ENCODE measurements around the gene LINGO3. TPM values are rescaled to one million over a fixed set of nuclear protein-coding genes. Genes with fewer than 3 reads are reported as not detected.
A peak's percentile ranks its signal among the peaks of the same experiment; 100 is the strongest.
"Not testable (repeated sequence)": the region's sequence is repeated elsewhere in the genome, so short reads cannot be mapped to it uniquely, and the experiment has no call there.

LINGO3 gene
- total RNA-seq: not detected
- long read RNA-seq: 0 reads

DNA sequence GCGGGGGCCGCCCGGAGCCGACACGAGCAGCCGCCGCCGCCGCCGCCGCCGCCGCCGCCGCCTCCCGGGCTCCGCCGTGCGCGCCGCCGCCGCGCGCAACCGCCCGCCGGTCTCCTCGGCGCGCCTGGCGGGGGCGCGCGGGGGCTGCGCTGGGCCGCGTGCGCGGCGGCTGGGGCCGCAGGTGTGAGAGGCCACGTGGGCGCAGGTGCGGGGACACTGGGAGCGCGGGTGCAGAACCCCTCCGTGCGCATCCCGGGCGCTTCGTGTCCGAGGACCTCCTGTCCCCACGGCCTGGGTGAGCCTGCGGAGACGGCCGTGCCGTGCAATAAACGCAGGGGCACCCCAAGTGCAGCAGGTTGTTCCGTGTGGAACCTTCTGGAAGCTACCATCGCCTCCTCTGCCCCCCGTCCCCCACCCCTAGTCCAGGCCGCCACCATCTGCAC is at the start of gene LINGO3:
TSS of gene LINGO3 (minus strand) at position 41 of the 443 bp plus-strand sequence. CDS start 16,378 bp downstream, outside the sequence.
- intact Hi-C loops (cut with DNase I): no loop called here
- ATAC-seq (no peak), DNase-seq (ENCODE audit: missing footprints) (no peak)

DNA sequence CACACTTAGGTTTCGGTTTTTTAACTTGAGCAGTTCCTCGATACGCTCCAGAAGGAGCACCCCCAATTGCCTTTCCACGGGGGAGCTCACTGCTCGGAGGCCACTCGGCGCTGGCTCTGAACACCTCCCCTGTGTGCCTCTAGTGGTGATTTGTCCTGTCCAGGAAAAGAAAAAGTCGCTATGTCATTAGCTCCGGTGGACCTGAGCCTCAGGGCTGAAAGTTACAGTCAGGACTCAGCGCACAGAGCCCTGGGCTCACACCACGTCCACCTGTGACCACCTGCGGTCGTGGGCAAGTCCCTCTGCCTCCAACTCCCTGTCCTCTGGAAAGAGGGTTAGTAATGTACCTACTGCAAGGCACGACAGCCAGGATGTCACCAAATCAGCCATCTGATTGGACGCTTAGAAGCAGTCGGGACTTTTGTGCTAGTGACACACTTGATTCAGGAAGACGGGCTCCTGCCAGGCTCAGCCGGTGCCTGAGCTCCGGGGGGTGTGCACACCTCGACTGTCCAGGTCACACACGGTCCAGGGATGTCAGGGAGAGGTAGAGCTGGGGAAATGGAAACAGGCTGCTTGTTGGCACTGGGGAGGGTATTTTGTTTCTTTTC is 48.2 kb upstream of the LINGO3 start:
- no peak for DNase-seq (ENCODE audit: missing footprints)
- intact Hi-C loops (cut with DNase I): no loop called here
- no peak for ATAC-seq

- ATAC-seq (no peak), DNase-seq (ENCODE audit: missing footprints) (no peak)
- intact Hi-C loops (cut with DNase I): no loop called here
Measured at GRCh38 chr19:2355168-2356035, 47.4 kb upstream of the LINGO3 start.

DNA sequence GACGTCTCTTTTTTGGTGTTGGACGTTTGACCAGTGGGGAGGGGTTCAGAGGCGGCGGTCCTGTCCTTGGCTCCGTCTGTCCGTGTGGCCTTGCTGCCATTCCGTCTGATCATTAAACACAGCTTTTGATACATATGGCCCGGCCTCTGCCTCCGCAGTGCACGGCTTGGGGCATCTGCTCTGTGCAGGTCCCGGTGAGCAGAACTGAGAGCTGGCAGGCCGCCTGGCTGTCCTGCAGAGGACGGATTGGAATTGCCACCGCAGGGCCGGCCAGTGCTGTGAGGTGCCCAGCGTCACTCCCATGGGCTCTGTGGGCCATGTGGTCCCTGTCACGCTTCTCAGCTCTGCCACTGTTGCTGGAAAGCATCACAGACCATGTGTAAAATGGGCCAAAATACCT is 46.7 kb upstream of the LINGO3 start:
- DNase-seq (ENCODE audit: missing footprints) (no peak), ATAC-seq (no peak)
- intact Hi-C loops (cut with DNase I): no loop called here

DNA sequence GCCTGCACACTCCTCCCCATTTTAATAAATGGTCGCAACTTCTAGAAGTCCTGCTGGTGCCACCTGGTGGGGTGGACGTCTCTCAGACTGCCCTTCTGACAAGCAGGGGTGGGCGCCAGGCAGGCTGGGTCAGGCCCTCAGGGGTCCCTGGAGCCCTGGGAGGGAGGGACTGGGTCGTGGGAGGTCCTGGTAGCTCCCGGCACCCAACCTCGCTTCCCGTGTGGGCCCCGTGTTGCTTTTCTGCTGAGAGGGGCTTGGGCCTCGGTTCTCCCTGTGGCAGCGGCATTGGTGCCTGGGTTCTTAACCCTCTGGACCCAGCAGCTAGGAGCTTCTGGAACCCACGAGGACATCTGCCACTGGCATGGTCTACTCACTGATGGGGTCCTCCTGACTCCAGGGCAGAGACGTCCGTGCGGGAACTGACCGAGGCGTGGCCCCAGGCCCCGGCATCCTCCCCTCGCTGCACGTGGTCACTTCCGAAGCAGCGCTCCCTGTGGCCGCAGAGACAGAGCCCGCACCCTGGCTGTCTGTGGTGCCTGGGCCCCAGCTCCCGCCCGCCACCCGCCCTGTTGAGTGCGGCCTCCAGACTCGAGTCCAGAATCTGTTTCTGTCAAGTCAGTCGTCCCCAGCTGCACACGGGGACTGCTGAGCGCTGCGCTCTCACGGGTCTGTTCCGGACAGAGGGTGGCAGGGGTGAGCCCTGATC is 46.1 kb upstream of the LINGO3 start:
- DNase-seq (ENCODE audit: missing footprints) (no peak), ATAC-seq (no peak)
- intact Hi-C loops (cut with DNase I): no loop called here

- intact Hi-C loops (cut with DNase I): no loop called here
- DNase-seq (ENCODE audit: missing footprints) (no peak), ATAC-seq (no peak)
Measured at GRCh38 chr19:2353159-2353886, 45.4 kb upstream of the LINGO3 start.

DNA sequence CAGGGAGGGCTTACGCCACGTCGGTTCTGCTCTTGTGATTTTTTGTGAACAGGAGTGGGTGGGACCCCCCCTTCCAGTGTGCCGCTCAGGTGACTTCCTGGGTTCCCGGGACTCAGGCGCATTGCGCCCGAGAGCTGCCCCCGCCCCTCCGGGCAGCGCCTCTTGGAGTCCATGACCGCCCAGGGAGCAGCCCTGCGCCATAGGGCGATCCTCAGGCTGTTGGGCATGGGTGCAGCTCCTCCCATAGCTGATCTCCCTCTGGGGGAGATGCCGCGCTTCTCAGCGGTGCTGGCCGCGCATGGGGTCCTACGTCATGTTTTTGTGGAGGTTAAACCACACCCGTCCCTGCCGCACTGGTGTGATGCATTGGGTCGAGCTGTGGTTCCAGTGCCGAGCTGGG is 44.2 kb upstream of the LINGO3 start:
- DNase-seq (ENCODE audit: missing footprints): no peak
- intact Hi-C loops (cut with DNase I): no loop called here
- ATAC-seq: no peak

GRCh38 chr19:2351591-2351990 is 43.6 kb upstream of the LINGO3 start:
- ATAC-seq (no peak), DNase-seq (ENCODE audit: missing footprints) (no peak)
- intact Hi-C loops (cut with DNase I): no loop called here

DNA sequence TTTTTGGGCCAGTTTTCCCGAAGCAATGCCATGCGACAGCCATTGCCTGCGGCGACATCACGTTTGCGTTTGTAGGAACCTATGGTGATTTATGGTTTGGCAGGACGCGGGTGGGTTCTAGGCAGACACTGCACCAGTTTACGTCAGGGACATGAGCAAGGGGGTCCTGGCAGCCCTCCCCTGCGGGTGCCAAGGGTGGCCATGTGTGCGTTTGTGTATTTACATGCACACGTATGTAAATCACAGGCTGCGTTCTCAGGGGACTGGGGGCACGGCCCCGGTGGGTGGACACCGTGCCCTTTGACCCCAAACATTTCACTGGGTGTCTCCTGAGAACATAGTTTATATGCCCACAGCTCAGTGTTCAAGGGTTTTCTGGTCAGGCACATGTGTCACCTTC is 42.7 kb upstream of the LINGO3 start:
- intact Hi-C loops (cut with DNase I): no loop called here
- no peak for DNase-seq (ENCODE audit: missing footprints)
- ATAC-seq: no peak

- intact Hi-C loops (cut with DNase I); DNase-seq (ENCODE audit: missing footprints); ATAC-seq: not testable (repeated sequence)
Measured at GRCh38 chr19:2349818-2350217, 41.9 kb upstream of the LINGO3 start.

- ATAC-seq: peak; percentile 48
- intact Hi-C loops (cut with DNase I): no loop called here
- DNase-seq (ENCODE audit: missing footprints): peak; percentile 72
Measured at GRCh38 chr19:2345794-2346663, 38.1 kb upstream of the LINGO3 start.

DNA sequence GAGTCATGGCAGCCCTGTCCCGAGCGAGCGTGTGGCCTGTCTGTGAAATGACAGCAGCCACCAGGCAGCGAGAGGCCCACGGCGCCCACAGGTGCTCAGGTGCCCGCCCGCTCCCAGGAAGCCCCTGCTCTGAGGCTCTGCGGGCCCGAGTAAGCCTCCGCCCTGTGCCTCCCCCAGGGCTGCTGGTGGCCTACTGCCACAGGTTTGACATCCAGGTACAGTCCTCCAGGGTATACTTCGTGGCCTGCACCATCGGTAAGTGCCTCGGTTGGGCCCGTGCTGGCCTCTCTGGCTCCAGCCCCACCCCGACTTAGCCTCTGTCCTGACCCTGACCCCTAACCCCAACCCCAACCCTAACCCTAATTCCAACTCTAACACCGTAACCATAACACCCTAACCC is 37.1 kb upstream of the LINGO3 start:
- DNase-seq (ENCODE audit: missing footprints): no peak
- intact Hi-C loops (cut with DNase I): no loop called here
- no peak for ATAC-seq

GRCh38 chr19:2344381-2344870 is 36.5 kb upstream of the LINGO3 start:
- intact Hi-C loops (cut with DNase I): no loop called here
- ATAC-seq (no peak), DNase-seq (ENCODE audit: missing footprints) (peak; percentile 52)

DNA sequence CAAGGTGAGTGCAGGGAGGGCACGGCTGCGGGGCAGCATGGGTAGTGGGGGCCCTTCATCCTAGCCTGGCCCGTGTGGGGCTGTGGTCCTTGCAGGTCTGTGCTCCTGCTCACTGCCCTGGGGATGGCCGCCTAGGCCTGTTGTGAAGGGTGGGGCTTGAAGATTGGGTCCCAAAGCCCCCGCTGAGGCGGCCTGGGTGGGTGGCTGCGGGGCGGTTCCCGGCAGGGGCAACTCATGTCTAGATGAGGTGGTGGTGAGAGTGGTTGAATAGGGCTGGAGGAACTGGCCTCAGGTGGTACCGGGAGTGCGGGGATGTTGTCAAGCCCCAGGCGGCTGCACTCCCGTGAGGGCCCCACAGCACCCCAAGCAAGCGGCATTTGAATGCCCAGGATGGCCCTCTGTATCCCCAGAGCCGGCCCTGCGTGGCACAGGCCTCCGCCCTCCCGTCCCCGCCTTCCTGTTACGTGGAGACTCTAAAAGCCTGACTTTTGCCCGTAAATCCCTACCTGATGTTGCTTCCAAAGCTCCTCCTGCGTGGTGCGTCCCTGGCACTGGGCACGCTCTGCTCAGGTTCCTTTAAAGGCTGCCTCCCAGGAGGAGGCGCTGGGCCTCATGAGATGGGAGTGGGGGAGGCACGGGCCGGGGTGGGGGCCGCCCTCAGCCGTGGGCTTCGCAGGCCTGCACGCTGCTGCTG is 35.5 kb upstream of the LINGO3 start:
- peak; percentile 45 for DNase-seq (ENCODE audit: missing footprints)
- intact Hi-C loops (cut with DNase I): no loop called here
- ATAC-seq: peak; percentile 30

- no peak for DNase-seq (ENCODE audit: missing footprints)
- intact Hi-C loops (cut with DNase I): no loop called here
- no peak for ATAC-seq
Measured at GRCh38 chr19:2342656-2343288, 34.8 kb upstream of the LINGO3 start.

GRCh38 chr19:2341982-2342381 is 34.0 kb upstream of the LINGO3 start:
- ATAC-seq: no peak
- peak; percentile 16 for DNase-seq (ENCODE audit: missing footprints)
- intact Hi-C loops (cut with DNase I): no loop called here

GRCh38 chr19:2341244-2341751 is 33.3 kb upstream of the LINGO3 start:
- intact Hi-C loops (cut with DNase I): no loop called here
- DNase-seq (ENCODE audit: missing footprints) (peak; percentile 40), ATAC-seq (no peak)
